Endodermal cell (in vitro differentiated cells): Measurements from ENCODE around the gene PTTG1IP. TPM values are rescaled to one million over a fixed set of nuclear protein-coding genes. Genes with fewer than 3 reads are reported as not detected.

Source experiments
- DNase-seq: peaks from one replicate; pipeline ENCODE4 v3.0.0-alpha.2; 2017
- H3K27ac ChIP-seq: 2 replicates; pipeline ENCODE4 v1.5.1; 2013; ENCODE audit warnings: mild to moderate bottlenecking, low read depth, low read length, moderate library complexity
- H3K27me3 ChIP-seq: 2 replicates; pipeline ENCODE4 v1.6.1; 2013; ENCODE audit warnings: mild to moderate bottlenecking, low read length, moderate library complexity; ENCODE audit not compliant: insufficient read depth, control insufficient read depth, poor library complexity, severe bottlenecking
- H3K36me3 ChIP-seq: 2 replicates; pipeline ENCODE4 v1.7.0; 2013; ENCODE audit warnings: mild to moderate bottlenecking, low read length, moderate library complexity; ENCODE audit not compliant: control insufficient read depth, insufficient read depth
- H3K4me1 ChIP-seq: one replicate; pipeline ENCODE4 v1.7.0; 2013; ENCODE audit warnings: low read length; ENCODE audit not compliant: control insufficient read depth, insufficient read depth
- H3K4me3 ChIP-seq: 2 replicates; pipeline ENCODE4 v1.5.1; 2013; ENCODE audit warnings: mild to moderate bottlenecking, low read length, moderate library complexity
- H3K9ac ChIP-seq: 2 replicates; pipeline ENCODE4 v1.6.1; 2013; ENCODE audit warnings: mild to moderate bottlenecking, low read length, moderate library complexity; ENCODE audit not compliant: poor library complexity, severe bottlenecking; ENCODE audit errors: extremely low read depth
- H3K9me3 ChIP-seq: 2 replicates; pipeline ENCODE4 v1.6.1; 2013; ENCODE audit warnings: mild to moderate bottlenecking, low read length, moderate library complexity; ENCODE audit not compliant: control insufficient read depth
- H3K27ac Mint-ChIP-seq: 2 replicates; pipeline ENCODE4 v1.8.0; 2020; ENCODE audit warnings: mixed read lengths
- H3K27me3 Mint-ChIP-seq: 2 replicates; pipeline ENCODE4 v1.8.0; 2021; ENCODE audit warnings: mild to moderate bottlenecking, mixed read lengths; ENCODE audit not compliant: insufficient read depth
- H3K36me3 Mint-ChIP-seq: 2 replicates; pipeline ENCODE4 v1.8.0; 2020; ENCODE audit warnings: low read depth, mixed read lengths
- H3K4me1 Mint-ChIP-seq: 2 replicates; pipeline ENCODE4 v1.8.0; 2020; ENCODE audit warnings: mixed read lengths
- H3K4me3 Mint-ChIP-seq: 2 replicates; pipeline ENCODE4 v1.8.0; 2020; ENCODE audit warnings: mild to moderate bottlenecking, moderate library complexity, mixed read lengths
- H3K9me3 Mint-ChIP-seq: 2 replicates; pipeline ENCODE4 v1.8.0; 2020; ENCODE audit warnings: mild to moderate bottlenecking, mixed read lengths
- CTCF ChIP-seq: fragments of 200-600 bp; sonication (generic); conservative IDR thresholded peaks from 2 replicates; pipeline ENCODE4 v1.5.0; 2021; ENCODE audit warnings: antibody characterized with exemption, mild to moderate bottlenecking
- WGBS, 2 experiments: methylation state at CpG; one replicate each; pipeline versions ENCODE4 v1.1.5 to v1.1.7; 2013; ENCODE audit warnings: missing lambda C conversion rate in 2 of 2, mixed read lengths in 1 of 2; ENCODE audit not compliant: insufficient coverage in 1 of 2, insufficient read length in 1 of 2; 5-methylcytosine and 5-hydroxymethylcytosine counted together
- total RNA-seq, 2 donors: library from RNA; stranded (reverse); fragmentation: NEBNext Ultra II Directional in 1 of 2; extraction: Animal tissue kit (Norgen Biotek cat#: 25700) in 1 of 2; gene quantifications; 2 replicates in 1 of 2; 3 replicates in 1 of 2; pipeline ENCODE4 v1.2.1, GENCODE V29; 2021

The PTTG1IP gene
- total RNA-seq, 2 donors from 2014 or later: 155 to 168 TPM

- no peaks in the 10 kb centered on the region for H3K27me3 ChIP-seq
- Mint-ChIP-seq H3K27me3 (no peaks in the 10 kb centered on the region), H3K4me1 (peaks cover 2% of the 10 kb centered on the region), H3K4me3 (no peak overlapping the region), H3K27ac (no peak overlapping the region), H3K9me3 (no peaks in the 10 kb centered on the region), H3K36me3 (peaks cover 85% of the 10 kb centered on the region)
- H3K36me3 ChIP-seq: peaks cover 78% of the 10 kb centered on the region
- no peaks in the 10 kb centered on the region for H3K4me1 ChIP-seq
- WGBS, 2 experiments: 93 to 98% methylated on average over 6 to 10 of the region's 10 CpGs
- TF ChIP-seq CTCF: no peak
- no peak overlapping the region for H3K27ac ChIP-seq
- no peak overlapping the region for H3K9ac ChIP-seq
- H3K9me3 ChIP-seq: no peaks in the 10 kb centered on the region
- DNase-seq: no peak
- no peak overlapping the region for H3K4me3 ChIP-seq
Observed at GRCh38 chr21:44858791-44859190, 14.7 kb downstream of the PTTG1IP start.

- no peaks in the 10 kb centered on the region for H3K27me3 ChIP-seq
- H3K4me1 Mint-ChIP-seq: peaks cover 2% of the 10 kb centered on the region
- no peak overlapping the region for H3K27ac ChIP-seq
- H3K36me3 ChIP-seq: peaks cover 77% of the 10 kb centered on the region
- no peak overlapping the region for H3K27ac Mint-ChIP-seq
- H3K4me3 Mint-ChIP-seq: no peak overlapping the region
- H3K4me3 ChIP-seq: no peak overlapping the region
- no peak for DNase-seq
- no peaks in the 10 kb centered on the region for H3K27me3 Mint-ChIP-seq
- no peak for TF ChIP-seq CTCF
- H3K4me1 ChIP-seq: no peaks in the 10 kb centered on the region
- no peaks in the 10 kb centered on the region for H3K9me3 ChIP-seq
- no peak overlapping the region for H3K9ac ChIP-seq
- WGBS, 2 experiments: 95 to 100% methylated on average over 11 to 15 of the region's 15 CpGs
- H3K36me3 Mint-ChIP-seq: peaks cover 84% of the 10 kb centered on the region
- H3K9me3 Mint-ChIP-seq: no peaks in the 10 kb centered on the region
Observed at GRCh38 chr21:44858291-44858690, 15.2 kb downstream of the PTTG1IP start.

- Mint-ChIP-seq H3K27ac (no peak overlapping the region), H3K4me1 (peaks cover 2% of the 10 kb centered on the region), H3K27me3 (no peaks in the 10 kb centered on the region), H3K9me3 (no peaks in the 10 kb centered on the region), H3K4me3 (no peak overlapping the region), H3K36me3 (peaks cover 87% of the 10 kb centered on the region)
- no peak overlapping the region for H3K4me3 ChIP-seq
- TF ChIP-seq CTCF: no peak
- WGBS, 2 experiments: 90 to 92% methylated on average over 9 to 16 of the region's 16 CpGs
- no peaks in the 10 kb centered on the region for H3K27me3 ChIP-seq
- H3K4me1 ChIP-seq: no peaks in the 10 kb centered on the region
- H3K27ac ChIP-seq: no peak overlapping the region
- DNase-seq: no peak
- peaks cover 78% of the 10 kb centered on the region for H3K36me3 ChIP-seq
- H3K9ac ChIP-seq: no peak overlapping the region
- H3K9me3 ChIP-seq: no peaks in the 10 kb centered on the region
Observed at GRCh38 chr21:44857127-44857892, 16.2 kb downstream of the PTTG1IP start.
